Hematopoietic multipotent progenitor cell (in vitro differentiated cells): ENCODE data around the gene MEN1. TPM values are rescaled to one million over a fixed set of nuclear protein-coding genes. Genes with fewer than 3 reads are reported as not detected.
A peak's percentile ranks its signal among the peaks of the same experiment; 100 is the strongest.

Source experiments
- DNase-seq, 3 donors: peaks; one replicate each; pipeline ENCODE4 v3.0.0-alpha.2; 2011 to 2015; ENCODE audit warnings: low read depth in 2 of 3, low spot score in 2 of 3
- total RNA-seq: library from RNA; depleted of rRNA; stranded (reverse); fragments of >200 nt; gene quantifications from one replicate; pipeline ENCODE4 v1.2.3, GENCODE V29; 2012

MEN1 gene
- total RNA-seq: 66.5 TPM

GRCh38 chr11:64810271-64810890 is at the start of gene MEN1:
Gene MEN1 (minus strand): TSS chr11:64810551. CDS start chr11:64810109, 442 bp downstream.
- peak; percentile 44 to 94 (median 89) for DNase-seq

DNA sequence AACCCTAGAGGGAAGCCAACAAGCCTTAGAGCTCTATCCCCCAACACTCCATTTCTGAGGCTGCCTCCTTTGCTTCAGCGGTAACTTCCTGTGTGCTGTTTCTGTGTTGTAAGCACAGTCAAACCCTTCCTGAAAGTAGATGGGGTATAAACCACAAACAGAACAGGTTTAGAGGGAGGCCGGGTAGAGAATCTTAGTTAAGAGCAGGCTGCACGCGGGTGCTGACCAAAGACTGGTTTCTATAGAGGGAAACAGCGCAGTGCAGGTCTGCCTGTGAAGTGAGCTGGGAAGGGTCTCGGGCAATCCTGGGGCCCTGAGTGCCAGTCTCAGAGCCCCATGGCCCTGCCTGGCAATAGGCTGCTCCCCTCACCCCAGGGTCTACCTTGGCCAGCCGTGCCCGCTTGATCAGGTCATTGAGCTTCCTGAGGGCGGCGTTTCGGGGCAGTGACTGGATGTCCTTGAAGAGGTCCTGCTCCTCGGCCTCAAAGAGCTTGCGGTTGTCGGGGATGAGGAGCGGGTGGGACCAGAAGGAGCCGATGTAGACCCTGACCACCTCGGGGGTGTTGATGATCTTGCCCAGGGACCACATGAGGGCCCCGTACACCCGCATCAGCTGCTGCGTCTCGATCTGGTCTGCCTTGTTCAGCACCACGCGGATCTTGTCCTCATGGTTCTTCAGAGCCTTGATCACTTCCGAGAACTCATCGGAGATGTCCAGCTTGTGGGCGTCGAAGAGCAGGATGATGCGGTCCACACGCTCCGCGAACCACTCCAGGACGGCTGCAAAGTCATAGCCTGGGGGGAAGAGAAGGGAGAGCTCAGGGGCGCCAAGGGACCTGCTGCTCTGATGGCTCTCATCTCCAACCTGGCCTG is 49.4 kb upstream of the MEN1 start:
- DNase-seq: peak in 1 of 3 donors; percentile 73

DNA sequence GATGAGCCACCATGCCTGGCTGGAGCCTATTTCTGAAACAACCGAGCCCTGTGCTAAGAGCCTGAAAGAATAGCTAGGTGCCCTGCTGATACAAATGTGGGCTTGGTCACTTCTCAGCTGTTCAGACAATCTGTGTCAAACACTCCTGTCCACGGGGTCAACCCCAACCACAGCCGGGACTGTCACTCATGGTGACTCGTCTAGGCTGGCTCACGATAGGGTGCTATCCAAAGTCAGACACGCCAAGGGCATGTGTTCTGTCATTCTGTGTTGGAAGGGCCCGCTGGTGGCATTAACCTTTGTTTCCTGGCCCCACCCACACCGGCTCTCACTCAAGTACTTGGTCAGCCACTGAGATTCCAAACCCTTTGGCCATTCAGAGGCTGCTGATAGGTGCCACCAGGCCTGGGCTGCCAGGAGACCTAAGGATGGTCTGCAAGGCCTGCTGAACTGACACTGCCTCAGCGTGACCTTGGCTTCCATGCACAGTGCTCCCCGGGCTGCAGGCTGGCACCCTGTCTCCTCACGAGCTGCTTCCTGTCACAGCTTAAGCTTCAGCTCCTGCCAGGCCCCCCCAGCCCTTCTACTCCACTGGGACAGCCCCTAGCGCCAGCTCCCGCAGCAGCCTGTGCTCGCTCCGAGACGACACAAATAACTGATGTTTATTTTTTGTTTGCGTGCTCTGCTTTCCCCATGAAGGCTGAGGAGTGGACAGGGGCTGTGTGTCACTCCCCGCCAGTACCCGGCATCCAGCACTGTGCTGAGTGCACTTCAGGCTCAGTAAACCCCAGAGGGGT is 48.3 kb upstream of the MEN1 start:
- no peak for DNase-seq

DNA sequence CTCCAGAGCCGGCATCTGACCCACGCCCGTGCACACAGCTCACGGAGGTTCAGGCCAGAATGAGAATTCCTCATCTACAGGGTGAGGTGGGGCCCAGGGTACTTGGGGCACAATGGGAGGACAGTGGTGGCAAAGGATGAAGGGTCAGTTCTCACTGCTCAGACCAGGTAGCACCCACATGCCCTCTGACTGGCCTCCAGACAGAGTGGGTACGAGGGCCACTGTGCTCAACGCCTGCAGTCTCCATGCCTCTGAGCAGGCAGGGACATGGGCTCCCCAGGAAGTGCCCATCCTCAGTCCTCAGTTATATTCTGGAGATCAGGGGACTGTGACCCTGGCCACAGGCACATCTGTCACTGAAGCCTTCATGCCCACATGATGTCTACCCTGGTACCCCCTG is 47.1 kb upstream of the MEN1 start:
- DNase-seq: no peak

GRCh38 chr11:64856382-64857227 is 46.3 kb upstream of the MEN1 start:
- peak in 1 of 3 donors; percentile 61 for DNase-seq

GRCh38 chr11:64855596-64856304 is 45.4 kb upstream of the MEN1 start:
- no peak for DNase-seq

DNA sequence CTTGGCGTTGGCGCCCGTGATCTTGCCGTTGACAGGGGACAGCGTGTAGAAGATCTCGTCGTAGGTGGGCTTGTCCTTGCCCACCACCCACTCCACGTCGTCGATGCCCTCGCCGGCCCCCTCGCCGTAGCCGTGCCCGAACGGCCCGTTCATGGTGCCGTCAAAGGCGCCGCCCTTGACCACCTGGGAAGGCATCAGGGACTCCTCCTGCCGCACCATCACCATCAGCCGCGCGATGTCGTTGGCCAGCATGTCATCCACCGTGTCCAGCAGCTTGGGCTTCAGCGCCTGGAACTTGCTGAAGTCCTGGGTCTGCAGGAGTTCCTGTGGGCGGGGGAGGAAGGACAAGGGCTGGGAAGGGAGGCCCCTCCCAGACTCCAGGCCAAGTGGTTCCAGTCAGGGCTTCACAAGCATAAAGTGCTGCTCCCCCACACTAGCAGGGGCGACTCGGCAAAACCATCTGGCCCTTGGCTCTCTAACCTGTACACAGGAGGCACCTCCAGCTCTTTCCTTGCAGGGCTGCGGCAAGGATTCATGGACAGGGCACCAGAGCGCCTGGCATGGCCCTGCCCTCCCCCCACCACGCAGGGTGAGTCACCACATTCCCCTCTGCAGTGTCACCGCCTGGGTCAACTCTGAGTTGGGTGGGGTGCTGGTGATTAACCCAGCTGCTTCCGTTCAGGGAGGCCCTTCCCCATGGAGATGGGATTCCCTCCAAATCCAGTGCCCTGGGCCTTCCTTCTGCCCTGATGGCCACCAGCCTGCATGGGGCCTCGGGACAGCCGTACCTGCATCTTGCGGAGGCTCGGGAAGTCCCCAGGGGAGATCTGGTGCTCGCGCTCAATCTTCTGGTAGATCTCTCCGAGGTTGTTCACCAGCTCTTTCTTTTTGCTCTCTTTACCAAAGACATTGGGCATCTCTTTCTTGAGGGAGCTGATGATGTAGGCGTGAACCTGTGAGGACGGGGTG is 44.5 kb upstream of the MEN1 start:
- DNase-seq: no peak

DNA sequence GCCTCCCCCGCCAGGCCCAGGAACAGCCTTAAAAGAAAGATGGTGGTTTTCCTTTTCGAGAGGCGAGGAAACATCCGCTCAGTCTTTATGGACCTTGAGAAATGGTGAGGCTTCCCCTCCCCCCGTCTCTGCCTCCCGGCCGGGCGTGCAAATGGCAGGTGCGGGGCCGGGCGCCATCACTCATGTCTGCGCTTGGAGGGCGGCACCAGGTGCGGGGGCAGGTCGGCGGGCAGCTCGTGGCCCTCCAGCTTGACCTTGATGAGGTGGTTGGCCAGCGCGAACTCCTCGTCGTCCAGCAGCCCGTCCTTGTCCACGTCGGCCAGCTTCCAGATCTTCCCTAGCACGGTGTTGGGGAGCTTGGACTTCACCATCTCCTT is 43.8 kb upstream of the MEN1 start:
- DNase-seq: no peak

DNA sequence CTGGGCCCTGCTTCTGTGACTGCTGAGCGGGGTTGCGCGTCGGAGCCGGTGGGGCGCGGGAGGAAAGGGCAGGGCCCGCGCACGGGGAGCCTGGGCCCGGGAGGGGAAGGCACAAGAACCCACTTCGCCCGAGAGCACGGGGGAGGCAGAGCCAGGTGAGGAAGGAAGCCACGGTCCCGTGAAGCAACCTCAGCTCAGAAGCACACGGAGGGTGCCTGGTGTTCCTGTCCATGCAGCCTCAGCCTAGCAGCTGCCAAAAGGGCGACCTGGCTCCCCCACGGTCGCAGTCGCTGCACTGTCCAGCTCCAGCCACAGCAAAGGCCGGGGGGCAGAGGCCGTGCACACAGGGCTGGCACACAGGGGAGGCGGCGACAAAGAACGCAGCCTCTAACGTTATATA is 43.4 kb upstream of the MEN1 start:
- DNase-seq: no peak

- DNase-seq: no peak
These were observed 42.6 kb upstream of the MEN1 start for GRCh38 chr11:64852804-64853509.

DNA sequence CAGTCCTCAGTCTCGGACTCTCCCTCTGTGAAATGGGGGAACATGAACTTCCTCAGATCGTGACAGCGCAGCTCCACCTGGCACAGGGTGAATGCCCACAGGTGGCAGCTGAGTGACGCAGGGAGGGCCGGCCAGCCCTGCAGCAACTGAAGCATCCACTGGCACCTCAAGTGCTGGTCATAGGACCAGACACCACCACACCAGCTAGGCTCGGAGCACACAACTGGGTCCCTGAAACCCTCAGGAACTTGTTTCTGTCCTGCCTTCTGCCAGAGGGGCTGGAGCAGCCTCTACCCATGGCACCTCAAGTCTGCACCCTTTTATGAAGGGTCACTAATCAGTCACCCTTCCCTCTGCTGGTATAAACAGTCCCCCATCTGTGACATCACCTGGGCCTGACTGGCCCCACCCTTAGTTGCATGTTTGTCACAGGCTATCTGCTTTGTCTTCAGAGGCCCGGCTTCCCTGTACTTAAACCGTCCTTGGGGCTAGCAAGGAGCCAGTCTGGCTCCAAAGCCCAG is 41.5 kb upstream of the MEN1 start:
- DNase-seq: no peak

GRCh38 chr11:64850979-64851567 is 40.7 kb upstream of the MEN1 start:
- peak in 2 of 3 donors; percentile 59 to 68 for DNase-seq

GRCh38 chr11:64849598-64850356 is 39.4 kb upstream of the MEN1 start:
- no peak for DNase-seq

DNA sequence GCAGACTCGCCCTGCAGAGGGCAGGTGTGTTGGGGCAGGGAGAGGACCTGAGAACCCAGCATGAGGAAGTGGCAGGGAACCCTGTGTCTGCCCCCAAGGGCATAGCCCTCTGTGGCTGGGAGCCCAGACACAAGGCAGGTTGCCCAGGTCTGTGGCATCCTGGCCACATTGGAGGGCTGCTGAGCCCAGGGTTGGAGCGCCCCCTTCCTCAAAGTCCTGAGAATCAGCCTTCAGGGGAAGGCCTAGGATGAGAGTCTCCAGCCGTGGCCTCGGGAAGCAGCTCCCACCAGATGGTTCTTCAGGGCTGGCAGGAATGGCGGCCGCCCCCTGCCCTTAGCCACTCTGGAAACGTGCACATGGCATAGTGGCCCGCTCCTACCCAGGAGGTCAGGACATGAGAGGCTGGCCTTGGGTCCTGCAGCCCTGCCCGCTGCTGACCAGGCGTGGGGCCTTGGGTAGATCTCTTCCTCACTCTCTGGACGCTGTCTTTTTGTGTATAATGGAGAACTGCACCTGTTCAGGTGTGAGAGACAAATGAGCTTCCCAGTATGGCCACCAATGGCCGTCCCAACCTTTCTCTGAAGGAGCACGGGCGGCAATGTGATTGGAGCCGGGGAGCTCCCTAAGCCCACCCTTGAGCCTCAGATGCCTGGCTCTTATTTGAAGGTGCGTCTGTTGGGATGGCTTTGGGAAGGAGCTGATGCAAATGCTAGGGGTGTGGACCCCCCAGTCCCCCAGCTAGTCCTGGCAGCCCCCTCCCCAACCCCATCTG is 38.7 kb upstream of the MEN1 start:
- DNase-seq: peak in 1 of 3 donors; percentile 46

GRCh38 chr11:64848214-64848825 is 38.0 kb upstream of the MEN1 start:
- no peak for DNase-seq
